Measurements from ENCODE around the gene RPL7L1.

Gene RPL7L1

GRCh38 chr6:42928986-42929820 is 49.8 kb downstream of the RPL7L1 start, which contains the start of gene CNPY3:
Gene CNPY3, plus strand, starts transcription at chr6:42929480. Its CDS starts 91 bp downstream, at chr6:42929571.
- H3K36me3 ChIP-seq (ENCODE audit: control insufficient read depth, insufficient read depth, low read length) = peaks cover 13% of the 10 kb centered on the region
- DNase-seq = peak; percentile 90 to 93 (median 92)
- no peaks in the 10 kb centered on the region for H3K27me3 ChIP-seq (replicated peaks; ENCODE audit: control insufficient read depth, insufficient read depth, low read length, poor library complexity, severe bottlenecking)
- peak within 1 kb of the TSS; percentile 65 for H3K4me3 ChIP-seq (ENCODE audit: insufficient read depth, low read depth, low read length, poor library complexity, severe bottlenecking)
- H3K9me3 ChIP-seq (ENCODE audit: control insufficient read depth, low read length) = no peaks in the 10 kb centered on the region
- peaks cover 23% of the 10 kb centered on the region for H3K4me1 ChIP-seq (ENCODE audit: control insufficient read depth, insufficient read depth, low read length, poor library complexity, severe bottlenecking)
- peak within 1 kb of the TSS; percentile 96 for H3K27ac ChIP-seq (ENCODE audit: insufficient read depth, low read length, poor library complexity, severe bottlenecking)

GRCh38 chr6:42929821-42930360 is 50.5 kb downstream of the RPL7L1 start:
- Histone ChIP-seq H3K36me3 (ENCODE audit: control insufficient read depth, insufficient read depth, low read length) (peaks cover 19% of the 10 kb centered on the region), H3K27me3 (replicated peaks; ENCODE audit: control insufficient read depth, insufficient read depth, low read length, poor library complexity, severe bottlenecking) (no peaks in the 10 kb centered on the region), H3K4me3 (ENCODE audit: insufficient read depth, low read depth, low read length, poor library complexity, severe bottlenecking) (peak overlapping the region; percentile 65), H3K4me1 (ENCODE audit: control insufficient read depth, insufficient read depth, low read length, poor library complexity, severe bottlenecking) (peaks cover 23% of the 10 kb centered on the region), H3K27ac (ENCODE audit: insufficient read depth, low read length, poor library complexity, severe bottlenecking) (peak overlapping the region; percentile 96), H3K9me3 (ENCODE audit: control insufficient read depth, low read length) (no peaks in the 10 kb centered on the region)
- DNase-seq = peak; percentile 24 to 50 (median 39)

GRCh38 chr6:42932412-42932811 is 53.0 kb downstream of the RPL7L1 start:
- no peak overlapping the region for H3K4me3 ChIP-seq (ENCODE audit: insufficient read depth, low read depth, low read length, poor library complexity, severe bottlenecking)
- no peaks in the 10 kb centered on the region for H3K27me3 ChIP-seq (replicated peaks; ENCODE audit: control insufficient read depth, insufficient read depth, low read length, poor library complexity, severe bottlenecking)
- H3K4me1 ChIP-seq (ENCODE audit: control insufficient read depth, insufficient read depth, low read length, poor library complexity, severe bottlenecking) = peaks cover 23% of the 10 kb centered on the region
- peak overlapping the region; percentile 23 for H3K27ac ChIP-seq (ENCODE audit: insufficient read depth, low read length, poor library complexity, severe bottlenecking)
- H3K9me3 ChIP-seq (ENCODE audit: control insufficient read depth, low read length) = no peaks in the 10 kb centered on the region
- no peak for DNase-seq
- peaks cover 44% of the 10 kb centered on the region for H3K36me3 ChIP-seq (ENCODE audit: control insufficient read depth, insufficient read depth, low read length)

GRCh38 chr6:42933205-42933604 is 53.8 kb downstream of the RPL7L1 start:
- H3K4me3 ChIP-seq (ENCODE audit: insufficient read depth, low read depth, low read length, poor library complexity, severe bottlenecking) = no peak overlapping the region
- H3K9me3 ChIP-seq (ENCODE audit: control insufficient read depth, low read length) = no peaks in the 10 kb centered on the region
- no peak for DNase-seq
- peak overlapping the region; percentile 2 for H3K27ac ChIP-seq (ENCODE audit: insufficient read depth, low read length, poor library complexity, severe bottlenecking)
- no peaks in the 10 kb centered on the region for H3K27me3 ChIP-seq (replicated peaks; ENCODE audit: control insufficient read depth, insufficient read depth, low read length, poor library complexity, severe bottlenecking)
- H3K4me1 ChIP-seq (ENCODE audit: control insufficient read depth, insufficient read depth, low read length, poor library complexity, severe bottlenecking) = peaks cover 23% of the 10 kb centered on the region
- H3K36me3 ChIP-seq (ENCODE audit: control insufficient read depth, insufficient read depth, low read length) = peaks cover 52% of the 10 kb centered on the region

GRCh38 chr6:42935322-42935721 is 55.9 kb downstream of the RPL7L1 start:
- no peak overlapping the region for H3K4me3 ChIP-seq (ENCODE audit: insufficient read depth, low read depth, low read length, poor library complexity, severe bottlenecking)
- H3K36me3 ChIP-seq (ENCODE audit: control insufficient read depth, insufficient read depth, low read length) = peaks cover 72% of the 10 kb centered on the region
- no peaks in the 10 kb centered on the region for H3K9me3 ChIP-seq (ENCODE audit: control insufficient read depth, low read length)
- no peak overlapping the region for H3K27ac ChIP-seq (ENCODE audit: insufficient read depth, low read length, poor library complexity, severe bottlenecking)
- DNase-seq = no peak
- peaks cover 21% of the 10 kb centered on the region for H3K4me1 ChIP-seq (ENCODE audit: control insufficient read depth, insufficient read depth, low read length, poor library complexity, severe bottlenecking)
- H3K27me3 ChIP-seq (replicated peaks; ENCODE audit: control insufficient read depth, insufficient read depth, low read length, poor library complexity, severe bottlenecking) = no peaks in the 10 kb centered on the region

GRCh38 chr6:42936398-42936797 is 57.0 kb downstream of the RPL7L1 start:
- peaks cover 75% of the 10 kb centered on the region for H3K36me3 ChIP-seq (ENCODE audit: control insufficient read depth, insufficient read depth, low read length)
- no peak overlapping the region for H3K27ac ChIP-seq (ENCODE audit: insufficient read depth, low read length, poor library complexity, severe bottlenecking)
- no peak for DNase-seq
- H3K27me3 ChIP-seq (replicated peaks; ENCODE audit: control insufficient read depth, insufficient read depth, low read length, poor library complexity, severe bottlenecking) = no peaks in the 10 kb centered on the region
- H3K4me1 ChIP-seq (ENCODE audit: control insufficient read depth, insufficient read depth, low read length, poor library complexity, severe bottlenecking) = peaks cover 10% of the 10 kb centered on the region
- no peaks in the 10 kb centered on the region for H3K9me3 ChIP-seq (ENCODE audit: control insufficient read depth, low read length)
- H3K4me3 ChIP-seq (ENCODE audit: insufficient read depth, low read depth, low read length, poor library complexity, severe bottlenecking) = no peak overlapping the region

GRCh38 chr6:42937548-42938427 is 58.4 kb downstream of the RPL7L1 start:
- Histone ChIP-seq H3K27ac (ENCODE audit: insufficient read depth, low read length, poor library complexity, severe bottlenecking) (no peak overlapping the region), H3K36me3 (ENCODE audit: control insufficient read depth, insufficient read depth, low read length) (peaks cover 67% of the 10 kb centered on the region)

GRCh38 chr6:42938428-42938796 is 59.0 kb downstream of the RPL7L1 start:
- Histone ChIP-seq H3K4me1 (ENCODE audit: control insufficient read depth, insufficient read depth, low read length, poor library complexity, severe bottlenecking) (no peaks in the 10 kb centered on the region), H3K9me3 (ENCODE audit: control insufficient read depth, low read length) (no peaks in the 10 kb centered on the region), H3K27ac (ENCODE audit: insufficient read depth, low read length, poor library complexity, severe bottlenecking) (no peak overlapping the region), H3K27me3 (replicated peaks; ENCODE audit: control insufficient read depth, insufficient read depth, low read length, poor library complexity, severe bottlenecking) (no peaks in the 10 kb centered on the region), H3K4me3 (ENCODE audit: insufficient read depth, low read depth, low read length, poor library complexity, severe bottlenecking) (no peak overlapping the region), H3K36me3 (ENCODE audit: control insufficient read depth, insufficient read depth, low read length) (peaks cover 65% of the 10 kb centered on the region)
- no peak for DNase-seq

More at GRCh38 chr6:42937548-42938427, 58.4 kb downstream of the RPL7L1 start:
- Histone ChIP-seq H3K9me3 (ENCODE audit: control insufficient read depth, low read length) (no peaks in the 10 kb centered on the region), H3K4me3 (ENCODE audit: insufficient read depth, low read depth, low read length, poor library complexity, severe bottlenecking) (no peak overlapping the region), H3K4me1 (ENCODE audit: control insufficient read depth, insufficient read depth, low read length, poor library complexity, severe bottlenecking) (peaks cover 6% of the 10 kb centered on the region), H3K27me3 (replicated peaks; ENCODE audit: control insufficient read depth, insufficient read depth, low read length, poor library complexity, severe bottlenecking) (no peaks in the 10 kb centered on the region)
- no peak for DNase-seq

- no peak overlapping the region for H3K4me3 ChIP-seq (ENCODE audit: insufficient read depth, low read depth, low read length, poor library complexity, severe bottlenecking)
- peaks cover 62% of the 10 kb centered on the region for H3K36me3 ChIP-seq (ENCODE audit: control insufficient read depth, insufficient read depth, low read length)
- H3K27ac ChIP-seq (ENCODE audit: insufficient read depth, low read length, poor library complexity, severe bottlenecking) = no peak overlapping the region
Measured at GRCh38 chr6:42938987-42939809, 59.8 kb downstream of the RPL7L1 start.

More at GRCh38 chr6:42938987-42939809, 59.8 kb downstream of the RPL7L1 start:
- no peaks in the 10 kb centered on the region for H3K9me3 ChIP-seq (ENCODE audit: control insufficient read depth, low read length)
- DNase-seq = no peak
- H3K27me3 ChIP-seq (replicated peaks; ENCODE audit: control insufficient read depth, insufficient read depth, low read length, poor library complexity, severe bottlenecking) = no peaks in the 10 kb centered on the region
- no peaks in the 10 kb centered on the region for H3K4me1 ChIP-seq (ENCODE audit: control insufficient read depth, insufficient read depth, low read length, poor library complexity, severe bottlenecking)

All from effector memory CD4-positive, alpha-beta T cell (primary cell).